Measurements from ENCODE around the gene THOC1. TPM values are rescaled to one million over a fixed set of nuclear protein-coding genes. Genes with fewer than 3 reads are reported as not detected.

The THOC1 gene
- total and polyA plus RNA-seq, 2 donors from 2014 or later, result 22.4 to 32.6 TPM

GRCh38 chr18:289026-289425 is 21.2 kb upstream of the THOC1 start:
- Histone ChIP-seq H3K9ac (ENCODE audit: low read length in 3 of 3) (no peak overlapping the region), H3K27me3 (ENCODE audit: control insufficient read depth, insufficient read depth, low read length) (no peaks in the 10 kb centered on the region), H3K27ac (ENCODE audit: low read depth in 2 of 2, low read length in 2 of 2) (no peak overlapping the region), H3K4me3 (ENCODE audit: low read length in 3 of 3) (no peak overlapping the region), H3K4me1 (ENCODE audit: control insufficient read depth in 2 of 3, insufficient read depth in 2 of 3, low read depth in 1 of 3, low read length in 3 of 3) (no peaks in the 10 kb centered on the region), H3K36me3 (ENCODE audit: control insufficient read depth in 2 of 3, insufficient read depth in 3 of 3, low read length in 3 of 3) (no peaks in the 10 kb centered on the region), H3K9me3 (ENCODE audit: control insufficient read depth in 2 of 3, insufficient read depth in 1 of 3, low read length in 3 of 3) (no peaks in the 10 kb centered on the region)
- FAIRE-seq (no peak), DNase-seq (no peak)
- intact Hi-C loops (cut with DNase I), result no loop called here
- TF ChIP-seq CTCF (IDR thresholded peaks at IDR 0.05; ENCODE audit: borderline replicate concordance, extremely low read depth, insufficient read depth), result no peak

GRCh38 chr18:286515-287310 is 18.9 kb upstream of the THOC1 start:
- Histone ChIP-seq H3K4me3 (ENCODE audit: low read length in 3 of 3) (no peak overlapping the region), H3K27ac (ENCODE audit: low read depth in 2 of 2, low read length in 2 of 2) (no peak overlapping the region), H3K9ac (ENCODE audit: low read length in 3 of 3) (no peak overlapping the region), H3K9me3 (ENCODE audit: control insufficient read depth in 2 of 3, insufficient read depth in 1 of 3, low read length in 3 of 3) (no peaks in the 10 kb centered on the region), H3K36me3 (ENCODE audit: control insufficient read depth in 2 of 3, insufficient read depth in 3 of 3, low read length in 3 of 3) (no peaks in the 10 kb centered on the region), H3K27me3 (ENCODE audit: control insufficient read depth, insufficient read depth, low read length) (no peaks in the 10 kb centered on the region), H3K4me1 (ENCODE audit: control insufficient read depth in 2 of 3, insufficient read depth in 2 of 3, low read depth in 1 of 3, low read length in 3 of 3) (no peaks in the 10 kb centered on the region)
- DNase-seq (peak in 3 of 5 donors; percentile 27 to 62 (median 60)), FAIRE-seq (peak; percentile 21)
- intact Hi-C loops (cut with DNase I), result no loop called here
- peak; percentile 48 for TF ChIP-seq CTCF (IDR thresholded peaks at IDR 0.05; ENCODE audit: borderline replicate concordance, extremely low read depth, insufficient read depth)

GRCh38 chr18:285817-286216 is 18.0 kb upstream of the THOC1 start:
- TF ChIP-seq CTCF (IDR thresholded peaks at IDR 0.05; ENCODE audit: borderline replicate concordance, extremely low read depth, insufficient read depth), result no peak
- intact Hi-C loops (cut with DNase I), result no loop called here
- Histone ChIP-seq H3K27me3 (ENCODE audit: control insufficient read depth, insufficient read depth, low read length) (no peaks in the 10 kb centered on the region), H3K9ac (ENCODE audit: low read length in 3 of 3) (no peak overlapping the region), H3K4me1 (ENCODE audit: control insufficient read depth in 2 of 3, insufficient read depth in 2 of 3, low read depth in 1 of 3, low read length in 3 of 3) (no peaks in the 10 kb centered on the region), H3K9me3 (ENCODE audit: control insufficient read depth in 2 of 3, insufficient read depth in 1 of 3, low read length in 3 of 3) (no peaks in the 10 kb centered on the region), H3K27ac (ENCODE audit: low read depth in 2 of 2, low read length in 2 of 2) (no peak overlapping the region), H3K4me3 (ENCODE audit: low read length in 3 of 3) (no peak overlapping the region), H3K36me3 (ENCODE audit: control insufficient read depth in 2 of 3, insufficient read depth in 3 of 3, low read length in 3 of 3) (no peaks in the 10 kb centered on the region)
- FAIRE-seq (no peak), DNase-seq (no peak)

Data from kidney (tissue), 14 donors.